ENCODE data around the gene PAK5. TPM values are rescaled to one million over a fixed set of nuclear protein-coding genes. Genes with fewer than 3 reads are reported as not detected.

PAK5 gene
- not detected for total RNA-seq
- not detected for polyA plus RNA-seq
- 0 reads per million in 6 experiments for total RNA-seq

GRCh38 chr20:9838378-9839295, at the start of gene PAK5:
TSS of gene PAK5 (minus strand) at chr20:9839076. CDS start at chr20:9644328, 194,748 bp downstream.
- Mint-ChIP-seq H3K27ac (no peak within 1 kb of the TSS), H3K9me3 (peaks cover 5 to 19% (median 10%) of the 10 kb centered on the region in 9 donors), H3K36me3 (peaks cover 0 to 7% (median 0%) of the 10 kb centered on the region in 3 donors), H3K27me3 (peaks cover 7 to 56% (median 34%) of the 10 kb centered on the region in 5 donors), H3K4me3 (no peak within 1 kb of the TSS), H3K4me1 (no peaks in the 10 kb centered on the region)
- POLR2A ChIA-PET, result no interaction called here
- DNase-seq (no peak), ATAC-seq (no peak)

DNA sequence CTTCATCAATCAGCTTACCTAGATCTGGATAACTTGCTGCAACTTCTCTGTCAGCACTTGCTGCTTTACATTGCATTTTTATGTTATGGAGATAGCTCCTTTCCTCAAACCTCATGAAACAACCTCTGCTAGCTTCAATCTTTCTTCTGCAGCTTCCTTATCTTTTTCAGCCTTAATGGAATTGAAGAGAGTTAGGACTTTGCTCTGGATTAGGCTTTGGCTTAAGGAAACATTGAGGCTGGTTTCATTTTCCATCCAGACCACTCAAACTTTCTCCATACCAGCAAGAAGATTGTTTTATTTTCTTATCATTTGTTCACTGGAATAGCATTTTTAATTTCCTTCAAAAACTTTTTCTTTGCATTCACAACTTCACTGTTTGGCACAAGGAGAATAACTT, 48.8 kb upstream of the PAK5 start:
- H3K4me1 Mint-ChIP-seq, result no peaks in the 10 kb centered on the region
- DNase-seq (no peak), ATAC-seq (no peak)
- H3K36me3 Mint-ChIP-seq, result no peaks in the 10 kb centered on the region
- POLR2A ChIA-PET, result no interaction called here
- H3K4me3 Mint-ChIP-seq, result no peak overlapping the region
- H3K27me3 Mint-ChIP-seq, result peaks cover 2 to 16% (median 4%) of the 10 kb centered on the region in 5 donors
- peaks cover 0 to 10% (median 3%) of the 10 kb centered on the region in 9 donors for H3K9me3 Mint-ChIP-seq
- H3K27ac Mint-ChIP-seq, result no peak overlapping the region

DNA sequence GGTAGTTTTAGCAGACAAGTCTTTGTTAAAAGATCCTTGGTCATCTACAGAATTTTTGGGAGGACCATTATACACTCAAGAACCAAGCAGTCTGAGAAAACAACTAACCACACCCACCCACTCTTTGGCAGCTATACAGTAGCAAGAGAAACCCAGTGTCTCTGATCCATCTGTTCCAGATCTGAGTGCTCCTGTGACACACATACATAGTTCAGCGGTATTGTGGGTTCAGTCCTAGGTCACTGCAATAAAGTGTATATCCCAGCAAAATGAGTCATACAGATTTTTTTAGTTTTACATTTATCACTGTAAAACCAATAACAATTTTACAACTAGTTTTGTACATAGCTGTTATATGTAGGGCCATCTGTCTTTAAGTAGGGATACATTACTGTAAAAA, 47.4 kb upstream of the PAK5 start:
- POLR2A ChIA-PET, result no interaction called here
- H3K27me3 Mint-ChIP-seq, result peaks cover 2 to 16% (median 3%) of the 10 kb centered on the region in 5 donors
- no peaks in the 10 kb centered on the region for H3K4me1 Mint-ChIP-seq
- H3K9me3 Mint-ChIP-seq, result peaks cover 0 to 12% (median 3%) of the 10 kb centered on the region in 9 donors
- DNase-seq (no peak), ATAC-seq (no peak)
- H3K36me3 Mint-ChIP-seq, result no peaks in the 10 kb centered on the region
- no peak overlapping the region for H3K27ac Mint-ChIP-seq
- no peak overlapping the region for H3K4me3 Mint-ChIP-seq

GRCh38 chr20:9884666-9885065, 45.8 kb upstream of the PAK5 start:
- H3K36me3 Mint-ChIP-seq, result no peaks in the 10 kb centered on the region
- H3K27me3 Mint-ChIP-seq, result peaks cover 2 to 16% (median 3%) of the 10 kb centered on the region in 5 donors
- no peak overlapping the region for H3K4me3 Mint-ChIP-seq
- no peaks in the 10 kb centered on the region for H3K4me1 Mint-ChIP-seq
- H3K9me3 Mint-ChIP-seq, result peaks cover 0 to 18% (median 2%) of the 10 kb centered on the region in 9 donors
- no peak overlapping the region for H3K27ac Mint-ChIP-seq
- POLR2A ChIA-PET, result no interaction called here
- no peak for DNase-seq
- ATAC-seq, result no peak

DNA sequence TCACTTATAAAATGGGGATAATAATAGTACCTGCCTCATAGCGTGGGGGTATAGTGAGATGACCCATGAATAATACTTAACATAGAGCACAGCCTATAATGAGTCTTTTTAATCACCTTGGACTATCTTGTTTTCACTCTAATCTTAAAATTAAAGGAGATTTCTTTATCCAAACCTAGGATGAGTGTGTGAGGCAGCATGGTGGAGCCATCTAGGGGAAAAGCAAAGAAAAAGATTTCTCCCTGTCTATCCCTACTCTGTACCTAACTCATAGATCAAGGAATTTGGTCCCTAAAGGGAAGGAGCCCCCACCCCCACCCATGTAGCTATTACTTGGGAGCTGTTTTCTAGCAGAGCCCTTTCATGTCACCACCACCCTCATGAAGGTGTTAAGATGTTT, 45.2 kb upstream of the PAK5 start:
- POLR2A ChIA-PET, result no interaction called here
- H3K4me1 Mint-ChIP-seq, result no peaks in the 10 kb centered on the region
- no peak for DNase-seq
- H3K4me3 Mint-ChIP-seq, result no peak overlapping the region
- peaks cover 2 to 16% (median 3%) of the 10 kb centered on the region in 5 donors for H3K27me3 Mint-ChIP-seq
- peaks cover 0 to 15% (median 2%) of the 10 kb centered on the region in 9 donors for H3K9me3 Mint-ChIP-seq
- no peaks in the 10 kb centered on the region for H3K36me3 Mint-ChIP-seq
- no peak overlapping the region for H3K27ac Mint-ChIP-seq
- ATAC-seq, result no peak

DNA sequence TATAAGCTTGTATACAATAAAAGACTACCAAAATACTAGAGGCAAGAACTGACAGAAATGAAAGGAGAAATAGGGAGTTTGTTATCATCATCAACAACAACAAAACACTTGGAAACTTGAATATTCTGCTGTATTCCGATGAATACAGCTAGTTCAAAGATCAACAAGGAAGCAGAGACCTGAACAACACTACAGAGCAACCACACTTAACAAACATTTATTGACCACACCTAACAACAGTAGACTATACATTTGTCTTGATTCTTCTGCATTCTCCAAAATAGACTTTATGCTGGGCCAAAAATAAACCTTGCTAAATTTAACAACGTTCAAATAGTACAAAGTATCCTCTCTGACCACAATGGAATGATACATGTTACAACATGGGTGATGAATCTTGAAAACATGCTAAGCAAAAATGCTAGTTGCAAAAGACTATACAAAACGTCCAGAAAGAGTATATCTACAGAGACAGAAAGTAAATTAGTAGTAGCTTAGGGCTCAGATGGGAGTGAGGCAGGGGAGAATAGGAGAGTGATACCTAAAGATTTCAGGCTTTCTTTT, 39.1 kb upstream of the PAK5 start:
- no peaks in the 10 kb centered on the region for H3K36me3 Mint-ChIP-seq
- no peak for ATAC-seq
- no peak overlapping the region for H3K4me3 Mint-ChIP-seq
- peaks cover 0 to 12% (median 8%) of the 10 kb centered on the region in 5 donors for H3K27me3 Mint-ChIP-seq
- peaks cover 0 to 2% (median 0%) of the 10 kb centered on the region in 4 donors for H3K4me1 Mint-ChIP-seq
- DNase-seq, result no peak
- H3K27ac Mint-ChIP-seq, result no peak overlapping the region
- peaks cover 0 to 40% (median 2%) of the 10 kb centered on the region in 9 donors for H3K9me3 Mint-ChIP-seq
- POLR2A ChIA-PET, result no interaction called here

GRCh38 chr20:9867196-9867980, 28.5 kb upstream of the PAK5 start:
- DNase-seq, result no peak
- H3K4me1 Mint-ChIP-seq, result no peaks in the 10 kb centered on the region
- ATAC-seq, result no peak
- H3K9me3 Mint-ChIP-seq, result peaks cover 0 to 12% (median 2%) of the 10 kb centered on the region in 9 donors
- no peaks in the 10 kb centered on the region for H3K36me3 Mint-ChIP-seq
- POLR2A ChIA-PET, result no interaction called here
- H3K27me3 Mint-ChIP-seq, result peaks cover 0 to 21% (median 0%) of the 10 kb centered on the region in 5 donors
- H3K27ac Mint-ChIP-seq, result no peak overlapping the region
- no peak overlapping the region for H3K4me3 Mint-ChIP-seq

GRCh38 chr20:9852566-9852965, 13.7 kb upstream of the PAK5 start:
- ATAC-seq (no peak), DNase-seq (no peak)
- POLR2A ChIA-PET, result no interaction called here
- H3K27me3 Mint-ChIP-seq, result no peaks in the 10 kb centered on the region
- no peaks in the 10 kb centered on the region for H3K9me3 Mint-ChIP-seq
- H3K4me3 Mint-ChIP-seq, result no peak overlapping the region
- H3K36me3 Mint-ChIP-seq, result no peaks in the 10 kb centered on the region
- H3K27ac Mint-ChIP-seq, result peak overlapping the region in 1 of 10 donors; percentile 79
- H3K4me1 Mint-ChIP-seq, result no peaks in the 10 kb centered on the region

DNA sequence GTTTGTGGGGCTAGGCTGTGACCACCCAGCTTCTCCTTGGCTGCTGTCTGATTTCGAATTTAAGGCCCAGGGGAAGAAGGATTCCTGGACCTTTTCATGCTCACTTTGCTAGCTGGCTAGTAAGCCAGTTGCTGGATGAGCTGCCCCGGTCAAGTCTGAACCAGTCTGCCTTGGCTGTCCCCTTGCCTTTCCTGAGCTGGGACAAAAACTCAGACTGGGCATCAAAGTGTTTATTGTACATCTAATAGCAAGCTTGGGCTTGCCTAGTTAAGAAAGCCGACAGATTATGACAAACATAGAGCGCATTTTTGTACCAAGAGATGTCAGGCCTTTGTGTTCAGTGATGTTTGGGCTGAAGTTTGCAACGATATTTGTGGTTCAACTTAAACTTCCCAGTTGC, 750 bp upstream of the PAK5 start:
- Mint-ChIP-seq H3K4me3 (no peak overlapping the region), H3K27me3 (peaks cover 7 to 56% (median 34%) of the 10 kb centered on the region in 5 donors), H3K27ac (no peak overlapping the region), H3K36me3 (peaks cover 0 to 7% (median 0%) of the 10 kb centered on the region in 3 donors), H3K9me3 (peaks cover 5 to 19% (median 10%) of the 10 kb centered on the region in 9 donors), H3K4me1 (no peaks in the 10 kb centered on the region)
- POLR2A ChIA-PET, result no interaction called here
- ATAC-seq (no peak), DNase-seq (no peak)

DNA sequence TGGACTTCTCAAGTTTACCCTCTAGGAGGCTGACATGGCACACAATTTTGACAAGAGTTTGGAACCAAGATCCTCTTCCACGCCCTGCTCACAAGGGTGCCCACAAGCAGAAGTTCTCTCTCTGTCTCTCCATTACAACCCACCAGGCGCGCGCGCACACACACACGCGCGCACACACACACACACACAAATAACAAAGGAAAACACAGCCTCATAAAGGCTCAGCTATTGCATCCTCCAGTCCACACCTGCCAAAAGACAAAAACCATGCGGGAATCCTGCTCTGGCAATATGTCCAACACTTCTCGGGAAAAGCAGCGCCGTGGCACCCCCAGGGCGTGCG, 870 bp downstream of the PAK5 start:
- DNase-seq (no peak), ATAC-seq (no peak)
- Mint-ChIP-seq H3K27ac (no peak overlapping the region), H3K9me3 (peaks cover 5 to 19% (median 10%) of the 10 kb centered on the region in 9 donors), H3K27me3 (peaks cover 7 to 56% (median 34%) of the 10 kb centered on the region in 5 donors), H3K36me3 (peaks cover 0 to 7% (median 0%) of the 10 kb centered on the region in 3 donors), H3K4me1 (no peaks in the 10 kb centered on the region), H3K4me3 (no peak overlapping the region)
- POLR2A ChIA-PET, result no interaction called here

DNA sequence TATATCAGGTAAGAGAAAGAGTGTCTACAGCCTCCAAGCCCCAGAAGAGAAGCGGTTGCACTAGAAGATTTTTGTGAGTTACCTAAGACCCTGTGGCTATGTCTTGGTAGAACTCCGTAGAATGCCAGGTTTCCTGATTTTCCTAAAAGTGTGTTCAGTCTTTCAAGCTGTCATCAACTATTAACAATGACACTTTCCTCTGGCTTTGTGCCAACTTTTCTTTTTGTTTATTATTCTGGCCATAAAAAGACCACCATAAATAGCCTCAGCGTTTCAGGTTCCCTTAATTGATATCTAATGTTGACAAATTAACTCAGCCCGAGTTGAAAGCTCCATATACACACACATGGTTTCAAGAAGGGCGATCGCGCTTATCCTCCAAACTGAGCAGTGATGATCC, 1.2 kb downstream of the PAK5 start:
- DNase-seq (no peak), ATAC-seq (no peak)
- Mint-ChIP-seq H3K27ac (no peak overlapping the region), H3K36me3 (peaks cover 0 to 7% (median 0%) of the 10 kb centered on the region in 3 donors), H3K4me1 (no peaks in the 10 kb centered on the region), H3K9me3 (peaks cover 5 to 17% (median 10%) of the 10 kb centered on the region in 9 donors), H3K4me3 (no peak overlapping the region), H3K27me3 (peaks cover 7 to 56% (median 34%) of the 10 kb centered on the region in 5 donors)
- POLR2A ChIA-PET, result no interaction called here

DNA sequence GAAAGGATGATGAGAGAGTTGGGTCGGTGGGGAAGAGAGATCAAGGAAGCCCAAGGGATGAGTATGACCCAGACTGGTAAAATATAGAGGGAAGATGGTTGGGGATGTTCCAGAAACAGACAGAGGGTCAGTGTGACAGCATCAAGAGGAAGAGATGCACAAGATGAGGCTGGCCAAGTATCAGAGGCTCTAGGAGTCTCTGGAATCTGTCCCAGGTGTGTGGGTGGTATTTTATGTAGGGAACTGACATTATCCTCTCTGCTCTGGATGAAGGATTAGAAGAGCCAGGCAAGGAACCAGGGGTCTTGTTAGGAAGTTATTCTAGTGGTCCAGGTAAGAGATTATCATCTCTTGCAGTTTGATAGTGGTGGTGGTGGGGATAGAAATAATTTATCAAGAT, 3.6 kb downstream of the PAK5 start:
- POLR2A ChIA-PET, result no interaction called here
- H3K9me3 Mint-ChIP-seq, result peaks cover 0 to 13% (median 0%) of the 10 kb centered on the region in 9 donors
- no peak overlapping the region for H3K4me3 Mint-ChIP-seq
- ATAC-seq, result no peak
- peaks cover 7 to 38% (median 33%) of the 10 kb centered on the region in 5 donors for H3K27me3 Mint-ChIP-seq
- no peaks in the 10 kb centered on the region for H3K36me3 Mint-ChIP-seq
- no peaks in the 10 kb centered on the region for H3K4me1 Mint-ChIP-seq
- DNase-seq, result no peak
- no peak overlapping the region for H3K27ac Mint-ChIP-seq

DNA sequence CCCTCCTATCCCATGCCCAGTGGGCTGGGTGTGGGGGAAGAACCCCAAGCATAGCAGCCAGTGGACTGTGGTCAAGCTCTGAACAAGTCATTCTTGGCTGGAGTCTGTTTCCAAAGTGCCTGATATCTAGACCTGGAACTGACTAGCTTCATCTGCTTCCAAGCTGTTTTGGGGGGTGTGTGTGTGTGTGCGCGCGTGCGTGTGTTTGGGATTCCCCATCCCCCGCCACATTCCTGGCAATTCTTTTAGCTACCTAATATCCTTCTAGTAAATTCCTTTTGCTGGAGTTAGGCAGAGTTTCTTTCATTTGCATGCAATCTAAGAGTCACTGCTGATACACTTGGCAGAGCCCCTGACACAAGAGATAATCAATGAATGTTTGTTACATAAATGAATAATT, 7.8 kb downstream of the PAK5 start:
- POLR2A ChIA-PET, result no interaction called here

More for the DNA sequence above, 7.8 kb downstream of the PAK5 start:
- Mint-ChIP-seq H3K4me1 (no peaks in the 10 kb centered on the region), H3K27me3 (peaks cover 0 to 9% (median 6%) of the 10 kb centered on the region in 5 donors), H3K27ac (no peak overlapping the region), H3K9me3 (peaks cover 0 to 4% (median 0%) of the 10 kb centered on the region in 9 donors), H3K36me3 (no peaks in the 10 kb centered on the region), H3K4me3 (no peak overlapping the region)
- DNase-seq (no peak), ATAC-seq (no peak)

Measured in naive thymus-derived CD8-positive, alpha-beta T cell (primary cell).